HFFc6 (cell line): ENCODE data around the gene CLSTN2. TPM values are rescaled to one million over a fixed set of nuclear protein-coding genes. Genes with fewer than 3 reads are reported as not detected.

Source experiments
- DNase-seq: peaks from one replicate; pipeline ENCODE4 v3.0.0-alpha.2; 2018
- H3K27ac Mint-ChIP-seq: 2 replicates; pipeline ENCODE4 v1.8.0; 2020; ENCODE audit warnings: mild to moderate bottlenecking, mixed read lengths
- H3K27me3 Mint-ChIP-seq: 2 replicates; pipeline ENCODE4 v1.8.0; 2021; ENCODE audit warnings: mild to moderate bottlenecking, moderate library complexity, mixed read lengths; ENCODE audit not compliant: insufficient read depth
- H3K36me3 Mint-ChIP-seq: 2 replicates; pipeline ENCODE4 v1.8.0; 2021; ENCODE audit warnings: low read depth, mixed read lengths
- H3K4me1 Mint-ChIP-seq: 2 replicates; pipeline ENCODE4 v1.8.0; 2020; ENCODE audit warnings: low read depth, mixed read lengths
- H3K4me3 Mint-ChIP-seq: 2 replicates; pipeline ENCODE4 v1.8.0; 2020; ENCODE audit warnings: mild to moderate bottlenecking, moderate library complexity, mixed read lengths
- H3K9me3 Mint-ChIP-seq: 2 replicates; pipeline ENCODE4 v1.8.0; 2020; ENCODE audit warnings: mild to moderate bottlenecking, mixed read lengths
- total RNA-seq, 6 experiments: library from RNA; stranded (reverse); fragmentation: NEBNext Ultra II Directional; extraction: Animal tissue kit (Norgen Biotek cat#: 25700); gene quantifications; 2 replicates in 1 of 6; 3 replicates in 5 of 6; pipeline ENCODE4 v1.2.3, GENCODE V29; 2021
- TF ChIP-seq, protein P1 (sequence below): fragments of 200-600 bp; sonication (generic); IDR thresholded peaks from 2 replicates; pipeline ENCODE4 v1.5.0; 2021; ENCODE audit warnings: antibody characterized with exemption, mild to moderate bottlenecking

Gene CLSTN2
- total RNA-seq, 6 experiments from 2014 or later: 0.05 TPM; not detected in 5

DNA sequence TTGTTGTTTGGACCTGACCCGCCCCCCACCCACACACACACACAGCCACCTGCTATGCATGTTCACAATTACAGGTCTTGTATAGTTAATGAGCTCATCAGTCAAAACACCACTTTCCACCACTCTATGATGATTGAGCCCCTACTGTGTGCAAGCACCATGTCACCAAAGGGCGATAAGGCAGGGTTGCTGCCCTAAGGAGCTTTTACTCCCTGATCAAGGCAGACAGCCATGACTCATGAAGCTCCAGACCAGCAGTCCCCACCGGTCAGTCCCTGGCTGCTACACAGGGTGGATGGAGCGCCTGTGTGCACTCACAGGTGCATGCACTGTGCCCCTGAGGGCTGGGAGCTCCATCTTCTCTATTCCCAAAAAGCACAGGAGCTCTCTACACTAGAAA, 270.6 kb downstream of the CLSTN2 start:
- peaks cover 5% of the 10 kb centered on the region; the same call in 1 of the 2 replicates for H3K36me3 Mint-ChIP-seq
- no peaks in the 10 kb centered on the region for H3K4me1 Mint-ChIP-seq
- no peak overlapping the region for H3K27ac Mint-ChIP-seq
- TF ChIP-seq, protein P1, sequence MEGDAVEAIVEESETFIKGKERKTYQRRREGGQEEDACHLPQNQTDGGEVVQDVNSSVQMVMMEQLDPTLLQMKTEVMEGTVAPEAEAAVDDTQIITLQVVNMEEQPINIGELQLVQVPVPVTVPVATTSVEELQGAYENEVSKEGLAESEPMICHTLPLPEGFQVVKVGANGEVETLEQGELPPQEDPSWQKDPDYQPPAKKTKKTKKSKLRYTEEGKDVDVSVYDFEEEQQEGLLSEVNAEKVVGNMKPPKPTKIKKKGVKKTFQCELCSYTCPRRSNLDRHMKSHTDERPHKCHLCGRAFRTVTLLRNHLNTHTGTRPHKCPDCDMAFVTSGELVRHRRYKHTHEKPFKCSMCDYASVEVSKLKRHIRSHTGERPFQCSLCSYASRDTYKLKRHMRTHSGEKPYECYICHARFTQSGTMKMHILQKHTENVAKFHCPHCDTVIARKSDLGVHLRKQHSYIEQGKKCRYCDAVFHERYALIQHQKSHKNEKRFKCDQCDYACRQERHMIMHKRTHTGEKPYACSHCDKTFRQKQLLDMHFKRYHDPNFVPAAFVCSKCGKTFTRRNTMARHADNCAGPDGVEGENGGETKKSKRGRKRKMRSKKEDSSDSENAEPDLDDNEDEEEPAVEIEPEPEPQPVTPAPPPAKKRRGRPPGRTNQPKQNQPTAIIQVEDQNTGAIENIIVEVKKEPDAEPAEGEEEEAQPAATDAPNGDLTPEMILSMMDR: no peak
- H3K27me3 Mint-ChIP-seq: no peaks in the 10 kb centered on the region; the same call in 1 of the 2 replicates
- H3K9me3 Mint-ChIP-seq: peaks cover 53% of the 10 kb centered on the region
- no peak overlapping the region for H3K4me3 Mint-ChIP-seq
- DNase-seq: no peak

GRCh38 chr3:140206196-140207040, 271.4 kb downstream of the CLSTN2 start:
- no peak overlapping the region for H3K4me3 Mint-ChIP-seq
- no peak for DNase-seq
- TF ChIP-seq, protein P1: no peak
- no peaks in the 10 kb centered on the region for H3K4me1 Mint-ChIP-seq
- H3K27me3 Mint-ChIP-seq: no peaks in the 10 kb centered on the region; the same call in 1 of the 2 replicates
- peaks cover 5% of the 10 kb centered on the region; the same call in 1 of the 2 replicates for H3K36me3 Mint-ChIP-seq
- peaks cover 48% of the 10 kb centered on the region for H3K9me3 Mint-ChIP-seq
- H3K27ac Mint-ChIP-seq: no peak overlapping the region

DNA sequence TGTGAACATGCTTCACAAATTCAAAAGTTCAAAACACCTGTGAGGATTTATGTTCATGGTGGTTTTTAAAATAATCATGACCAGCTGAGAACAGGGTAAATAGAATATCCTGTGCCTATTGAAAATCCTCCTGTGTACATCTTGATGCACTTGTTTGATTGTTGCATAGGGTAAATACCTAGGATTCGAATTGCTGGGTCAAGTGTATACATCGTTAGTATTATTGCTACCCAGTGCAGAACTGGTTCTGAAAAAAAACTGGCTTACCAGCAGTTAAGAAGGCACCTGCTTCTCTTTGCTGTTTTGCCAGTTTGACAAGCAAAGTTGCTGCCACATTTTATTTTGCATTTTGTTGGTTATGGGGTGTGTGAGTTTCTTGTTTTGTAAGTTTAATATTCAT, 272.6 kb downstream of the CLSTN2 start:
- TF ChIP-seq, protein P1: no peak
- Mint-ChIP-seq H3K4me3 (no peak overlapping the region), H3K36me3 (no peaks in the 10 kb centered on the region; the same call in 1 of the 2 replicates), H3K27me3 (no peaks in the 10 kb centered on the region; the same call in 1 of the 2 replicates), H3K27ac (no peak overlapping the region), H3K4me1 (no peaks in the 10 kb centered on the region), H3K9me3 (peaks cover 46% of the 10 kb centered on the region)
- no peak for DNase-seq

- H3K4me1 Mint-ChIP-seq: no peaks in the 10 kb centered on the region
- DNase-seq: no peak
- H3K27me3 Mint-ChIP-seq: no peaks in the 10 kb centered on the region
- H3K9me3 Mint-ChIP-seq: peaks cover 52% of the 10 kb centered on the region
- no peaks in the 10 kb centered on the region for H3K36me3 Mint-ChIP-seq
- H3K4me3 Mint-ChIP-seq: no peak overlapping the region
- no peak overlapping the region for H3K27ac Mint-ChIP-seq
- TF ChIP-seq, protein P1: 0 out of 2 replicates have a peak, but pooled peaks have one; percentile 17
Observed at GRCh38 chr3:140216249-140216648, 281.3 kb downstream of the CLSTN2 start.

DNA sequence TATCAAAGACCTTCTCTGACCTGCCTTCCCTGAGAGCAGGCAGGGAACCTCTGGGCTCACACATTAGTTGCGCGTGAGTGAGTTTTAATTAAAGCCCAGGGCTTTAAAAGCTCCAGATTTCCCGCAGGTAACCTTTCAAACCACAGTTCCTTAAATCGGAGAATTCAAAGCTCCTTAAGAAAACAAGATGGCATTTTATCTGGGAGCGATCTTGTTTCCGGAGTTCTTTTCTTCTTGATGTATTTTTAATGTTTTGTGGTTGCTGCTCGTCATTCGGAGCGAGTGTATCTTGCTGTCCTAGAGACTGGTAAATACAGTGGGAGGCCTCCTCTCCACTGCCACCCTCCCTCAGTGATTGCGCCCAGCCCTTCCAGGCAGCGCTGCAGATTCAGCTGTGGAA, 284.3 kb downstream of the CLSTN2 start:
- H3K4me3 Mint-ChIP-seq: no peak overlapping the region
- H3K4me1 Mint-ChIP-seq: no peaks in the 10 kb centered on the region
- H3K36me3 Mint-ChIP-seq: no peaks in the 10 kb centered on the region
- H3K27ac Mint-ChIP-seq: no peak overlapping the region
- DNase-seq: no peak
- no peaks in the 10 kb centered on the region for H3K27me3 Mint-ChIP-seq
- TF ChIP-seq, protein P1: no peak
- H3K9me3 Mint-ChIP-seq: peaks cover 34% of the 10 kb centered on the region
